H1 (cell line): ENCODE data around the gene RNASEL. TPM values are rescaled to one million over a fixed set of nuclear protein-coding genes. Genes with fewer than 3 reads are reported as not detected.

ENCODE experiments used
- CTCF ChIA-PET: fragments of 300-600 bp; sonication (Branson Sonifier 250); formaldehyde crosslinking; loops from one replicate; lab custom pipeline; 2021; ENCODE audit not compliant: partially characterized antibody; lab: Charles Lee
- POLR2A ChIA-PET: fragments of 300-600 bp; sonication (Branson Sonifier 250); formaldehyde crosslinking; loops from one replicate; lab custom pipeline; 2021; ENCODE audit warnings: inconsistent platforms; ENCODE audit not compliant: partially characterized antibody; lab: Charles Lee
- DNase-seq, 2 experiments: peaks; one replicate each; pipeline versions ENCODE4 v3.0.0 to v3.0.0-alpha.2; 2010 to 2022; ENCODE audit warnings: low spot score in 2 of 2, low read depth in 1 of 2, mixed read lengths in 1 of 2
- FAIRE-seq: peaks from 2 replicates; lab custom pipeline; 2011; peaks lifted over from hg19 to GRCh38; lab: Jason Lieb, UNC
- H2AFZ ChIP-seq: 2 replicates; pipeline ENCODE4 v1.8.1; 2012; ENCODE audit warnings: low read length, inconsistent platforms
- H2AK5ac ChIP-seq: 2 replicates; pipeline ENCODE4 v1.6.1; 2013; ENCODE audit warnings: low read depth, low read length
- H2BK120ac ChIP-seq: replicated peaks from 2 replicates; pipeline ENCODE3; 2013; ENCODE audit warnings: low read depth, low read length, inconsistent platforms
- H2BK12ac ChIP-seq: 2 replicates; pipeline ENCODE4 v1.6.1; 2013; ENCODE audit warnings: low read depth, low read length
- H2BK15ac ChIP-seq: 2 replicates; pipeline ENCODE4 v1.6.1; 2013; ENCODE audit warnings: low read length
- H2BK20ac ChIP-seq: 2 replicates; pipeline ENCODE4 v1.6.1; 2013; ENCODE audit warnings: low read length
- H2BK5ac ChIP-seq: 2 replicates; pipeline ENCODE4 v1.6.1; 2013; ENCODE audit warnings: low read depth, low read length
- H3K14ac ChIP-seq: 2 replicates; pipeline ENCODE4 v1.6.1; 2013; ENCODE audit warnings: inconsistent platforms; ENCODE audit not compliant: insufficient read length
- H3K18ac ChIP-seq: 2 replicates; pipeline ENCODE4 v1.6.1; 2013; ENCODE audit warnings: low read length; ENCODE audit errors: extremely low read depth
- H3K23ac ChIP-seq: 2 replicates; pipeline ENCODE4 v1.6.1; 2013; ENCODE audit warnings: inconsistent platforms; ENCODE audit not compliant: insufficient read length
- H3K23me2 ChIP-seq: 2 replicates; pipeline ENCODE4 v1.6.1; 2013; ENCODE audit warnings: low read depth, low read length
- H3K27ac ChIP-seq: 2 replicates; pipeline ENCODE4 v1.6.1; 2011; ENCODE audit warnings: low read depth, low read length, inconsistent platforms
- H3K27me3 ChIP-seq, 4 experiments: replicated peaks in 1 of 4; 1 replicate in 1 of 4; 2 replicates in 3 of 4; pipeline versions ENCODE4 v1.6.1 to v1.8.1; 2011 to 2013; ENCODE audit warnings: low read length in 3 of 4, mild to moderate bottlenecking in 3 of 4, inconsistent platforms in 2 of 4, mixed read lengths in 2 of 4, moderate library complexity in 1 of 4; ENCODE audit not compliant: control insufficient read depth in 3 of 4, insufficient read depth in 3 of 4; ENCODE audit errors: extremely low read depth in 1 of 4
- H3K36me3 ChIP-seq, 4 experiments: 2 replicates each; pipeline versions ENCODE4 v1.6.1 to v1.8.1; 2011 to 2013; ENCODE audit warnings: mild to moderate bottlenecking in 4 of 4, low read length in 3 of 4, moderate library complexity in 2 of 4, control low read depth in 1 of 4, inconsistent platforms in 1 of 4; ENCODE audit not compliant: insufficient read depth in 4 of 4, control insufficient read depth in 2 of 4
- H3K4ac ChIP-seq: replicated peaks from 2 replicates; pipeline ENCODE3; 2013; ENCODE audit warnings: low read length, low read depth, mixed read lengths, inconsistent platforms; ENCODE audit not compliant: insufficient read length
- H3K4me1 ChIP-seq, 4 experiments: replicated peaks in 1 of 4; 1 replicate in 1 of 4; 2 replicates in 3 of 4; pipeline versions ENCODE4 v1.6.1 to v1.8.1; 2011 to 2013; ENCODE audit warnings: low read length in 3 of 4, inconsistent platforms in 2 of 4, mixed read lengths in 1 of 4; ENCODE audit not compliant: insufficient read depth in 4 of 4, control insufficient read depth in 3 of 4
- H3K4me2 ChIP-seq, 2 experiments: 2 replicates each; pipeline versions ENCODE4 v1.6.1 to v1.8.1; 2011 to 2013; ENCODE audit warnings: low read depth in 2 of 2, low read length in 2 of 2, control low read depth in 1 of 2, inconsistent platforms in 1 of 2, mild to moderate bottlenecking in 1 of 2; ENCODE audit not compliant: insufficient read depth in 1 of 2
- H3K4me3 ChIP-seq, 4 experiments: fragments of 200-600, 300-600 bp in 1 of 4; sonication (generic), shearing (Covaris generic), sonication (Bioruptor Twin) in 1 of 4; 2 replicates each; pipeline versions ENCODE4 v1.5.1 to v1.8.1; 2011 to 2016; ENCODE audit warnings: low read length in 4 of 4, low read depth in 3 of 4, control low read depth in 2 of 4, inconsistent platforms in 2 of 4, mild to moderate bottlenecking in 2 of 4, mixed read lengths in 1 of 4, moderate library complexity in 1 of 4; ENCODE audit not compliant: insufficient read depth in 2 of 4; ENCODE audit errors: extremely low read depth in 1 of 4
- H3K56ac ChIP-seq: replicated peaks from 2 replicates; pipeline ENCODE3; 2013; ENCODE audit warnings: low read depth, mild to moderate bottlenecking, mixed read lengths, low read length, inconsistent platforms; ENCODE audit not compliant: insufficient read length
- H3K79me1 ChIP-seq: 2 replicates; pipeline ENCODE4 v1.6.1; 2013; ENCODE audit warnings: low read depth, low read length, control low read depth
- H3K79me2 ChIP-seq, 2 experiments: 2 replicates each; pipeline versions ENCODE4 v1.6.1 to v1.8.1; 2012 to 2013; ENCODE audit warnings: low read length in 2 of 2, mild to moderate bottlenecking in 2 of 2, inconsistent platforms in 1 of 2; ENCODE audit not compliant: insufficient read depth in 2 of 2, control insufficient read depth in 1 of 2
- H3K9ac ChIP-seq, 4 experiments: replicated peaks in 1 of 4; 1 replicate in 1 of 4; 2 replicates in 3 of 4; pipeline versions ENCODE4 v1.6.1 to v1.8.1; 2011 to 2013; ENCODE audit warnings: low read depth in 3 of 4, low read length in 3 of 4, control low read depth in 2 of 4, mild to moderate bottlenecking in 2 of 4, moderate library complexity in 2 of 4, inconsistent platforms in 1 of 4; ENCODE audit errors: extremely low read depth in 1 of 4
- H3K9me3 ChIP-seq, 2 experiments: 2 replicates each; pipeline versions ENCODE4 v1.6.1 to v1.8.1; 2012 to 2013; ENCODE audit warnings: mild to moderate bottlenecking in 2 of 2, moderate library complexity in 2 of 2, control low read depth in 1 of 2, inconsistent platforms in 1 of 2, low read depth in 1 of 2, low read length in 1 of 2, mixed read lengths in 1 of 2; ENCODE audit not compliant: insufficient read depth in 2 of 2
- H4K20me1 ChIP-seq, 2 experiments: replicated peaks in 1 of 2; 2 replicates each; pipeline versions ENCODE3 to v1.8.1; 2011 to 2013; ENCODE audit warnings: inconsistent platforms in 2 of 2, low read length in 2 of 2, mild to moderate bottlenecking in 1 of 2; ENCODE audit not compliant: insufficient read depth in 2 of 2, control insufficient read depth in 1 of 2
- H4K5ac ChIP-seq: 2 replicates; pipeline ENCODE4 v1.6.1; 2013; ENCODE audit warnings: low read length, low read depth, mixed read lengths, inconsistent platforms; ENCODE audit not compliant: insufficient read length
- H4K8ac ChIP-seq: 2 replicates; pipeline ENCODE4 v1.8.0; 2013; ENCODE audit warnings: mild to moderate bottlenecking, moderate library complexity, low read length, inconsistent platforms; ENCODE audit not compliant: insufficient read depth; ENCODE audit errors: extremely low read depth
- H4K91ac ChIP-seq: replicated peaks from 2 replicates; pipeline ENCODE3; 2013; ENCODE audit warnings: low read length, mixed read lengths, inconsistent platforms; ENCODE audit not compliant: insufficient read length
- ASH2L ChIP-seq: fragments of 200-600, 300-600 bp; sonication (generic); IDR thresholded peaks from one replicate; pipeline ENCODE4 v1.7.1; 2017; ENCODE audit warnings: low read length
- BRCA1 ChIP-seq: IDR thresholded peaks from 2 replicates; pipeline ENCODE4 v1.6.1; 2012; ENCODE audit warnings: low read depth, low read length, improper control_type of control experiment
- CBX5 ChIP-seq: fragments of 300-800, 300-1000 bp; sonication (generic); IDR thresholded peaks from 2 replicates; pipeline ENCODE4 v1.7.1; 2016; ENCODE audit warnings: antibody characterized with exemption, low read length, low read depth
- CREB1 ChIP-seq: IDR thresholded peaks from 2 replicates; pipeline ENCODE4 v1.6.1; 2012; ENCODE audit warnings: inconsistent platforms
- KDM4A ChIP-seq: IDR thresholded peaks from one replicate; pipeline ENCODE4 v1.7.1; 2012; ENCODE audit warnings: low read depth, mild to moderate bottlenecking, moderate library complexity, low read length, inconsistent platforms; ENCODE audit not compliant: severe bottlenecking
- RAD21 ChIP-seq, 2 experiments: IDR thresholded peaks in 1 of 2; conservative IDR thresholded peaks in 1 of 2; 2 replicates each; pipeline ENCODE4 v1.6.1; 2011; ENCODE audit warnings: low read depth in 2 of 2, low read length in 2 of 2, improper control_type of control experiment in 1 of 2, inconsistent platforms in 1 of 2, mild to moderate bottlenecking in 1 of 2, moderate library complexity in 1 of 2
- RNF2 ChIP-seq: fragments of 200-900, 300-1000 bp; sonication (generic); IDR thresholded peaks from 2 replicates; pipeline ENCODE4 v1.7.1; 2016; ENCODE audit warnings: borderline replicate concordance, low read depth, mild to moderate bottlenecking, antibody characterized with exemption, low read length; ENCODE audit not compliant: poor library complexity, severe bottlenecking; ENCODE audit errors: missing control alignments
- YY1 ChIP-seq: IDR thresholded peaks from 2 replicates; pipeline ENCODE4 v1.6.1; 2011; ENCODE audit warnings: low read depth, mild to moderate bottlenecking, low read length
- WGBS, 2 experiments: shearing (Covaris generic) in 1 of 2; methylation state at CpG; one replicate each; pipeline versions ENCODE4 v1.1.6 to v1.1.7; 2013 to 2015; ENCODE audit warnings: low lambda C conversion rate in 2 of 2, mixed read lengths in 2 of 2, inconsistent platforms in 1 of 2, low coverage in 1 of 2, missing lambda C conversion rate in 1 of 2; ENCODE audit not compliant: insufficient replicate concordance in 2 of 2, insufficient coverage in 1 of 2, insufficient read length in 1 of 2; ENCODE audit errors: extremely low coverage in 1 of 2, missing lambda C conversion rate in 1 of 2; 5-methylcytosine and 5-hydroxymethylcytosine counted together
- polyA plus RNA-seq, 7 experiments: library from polyadenylated mRNA; depleted of rRNA in 3 of 7; stranded (reverse) in 5 of 7; unstranded in 2 of 7; fragments of >200 nt in 5 of 7; fragments of 200-250 nt in 2 of 7; gene quantifications; 1 replicate in 5 of 7; 2 replicates in 1 of 7; 4 replicates in 1 of 7; pipeline versions ENCODE4 v1.2.1 to v1.2.3, GENCODE V29; 2011 to 2013; ENCODE audit warnings: missing spikeins in 2 of 7, mixed read lengths in 2 of 7
- total RNA-seq: library from RNA; stranded (reverse); fragmentation: NEBNext Ultra II Directional; extraction: Animal tissue kit (Norgen Biotek cat#: 25700); gene quantifications from 2 replicates; pipeline ENCODE4 v1.2.1, GENCODE V29; 2021
- TF ChIP-seq, protein P1 (sequence below): IDR thresholded peaks from 2 replicates; pipeline ENCODE4 v1.6.1; 2012; ENCODE audit warnings: inconsistent platforms

The RNASEL gene
- total and polyA plus RNA-seq, 2 of the 8 experiments (the other 6 are each of a cell fraction or from before 2014, with no cell fraction given): 0.39 to 0.78 TPM

DNA sequence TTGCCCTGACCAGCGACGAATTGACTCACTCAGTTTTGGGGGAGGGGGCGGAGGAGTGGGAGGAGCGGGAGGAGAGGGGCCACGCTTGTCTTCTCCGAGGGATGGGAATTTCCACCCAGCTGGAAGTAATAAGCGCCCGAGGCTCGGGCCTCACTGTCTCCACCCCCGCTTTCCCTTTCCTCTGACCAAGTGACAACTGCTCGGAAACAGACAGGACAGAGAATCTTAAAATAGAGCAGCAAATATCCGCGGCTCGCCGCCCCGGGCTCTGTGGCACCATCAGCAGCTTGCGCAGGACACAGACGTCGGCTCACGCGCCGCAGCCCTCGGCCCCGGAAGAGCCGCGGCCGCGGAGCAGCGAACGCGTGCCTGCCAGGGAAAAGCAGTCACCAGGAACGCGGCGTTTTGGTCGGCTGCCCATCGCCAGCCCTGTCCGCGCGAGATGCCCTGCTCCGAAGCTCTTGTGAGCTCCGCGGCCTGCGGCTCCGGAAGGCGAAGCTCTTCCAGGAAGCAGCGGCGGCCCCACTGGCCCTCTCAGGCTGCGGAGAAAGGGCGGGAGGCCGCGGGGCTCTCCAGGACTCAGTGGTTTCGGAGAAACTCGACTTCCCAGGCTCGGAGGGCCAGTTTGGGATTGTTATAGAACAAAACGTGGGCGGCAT, 25.9 kb upstream of the RNASEL start:
- no peak for FAIRE-seq
- ChIA-PET CTCF (interaction anchor here (0.5 to 37.1 kb wide), 6 partner anchors 9 to 204 kb away, joined by 3 to 1131 read pairs (median 18); partner anchors contain the start of gene NPL), POLR2A (interaction anchor here (0.9 to 11.9 kb wide), 20 partner anchors 13 to 226 kb away, joined by 3 to 231 read pairs (median 8); partner anchors contain the start of genes DHX9, NPL, RGS16 and RGS8)
- H2AK5ac ChIP-seq: no peak overlapping the region
- peak overlapping the region; percentile 88; the same call in 1 of the 2 replicates for H3K18ac ChIP-seq
- H2BK12ac ChIP-seq: peak overlapping the region; percentile 96; the same call in 1 of the 2 replicates
- peak overlapping the region in 3 of 4 experiments; percentile 54 to 62 (median 62); a peak in 5 of 7 replicates for H3K9ac ChIP-seq
- no peak overlapping the region for H3K14ac ChIP-seq
- H4K20me1 ChIP-seq: no peaks in the 10 kb centered on the region
- WGBS, 2 experiments: 2% methylated on average over 22 of the region's 56 CpGs; no CpG with 5 or more reads in 1 of the 2 experiments
- peak overlapping the region; percentile 47 for H4K5ac ChIP-seq
- peak overlapping the region; percentile 35 for H3K4ac ChIP-seq
- peaks cover 0 to 29% (median 14%) of the 10 kb centered on the region in 4 experiments; a peak in 6 of 7 replicates for H3K27me3 ChIP-seq
- 0 out of 2 replicates have a peak overlapping the region, but pooled peaks have one; percentile 10 for H2AFZ ChIP-seq
- H4K8ac ChIP-seq: peak overlapping the region; percentile 92
- H3K4me3 ChIP-seq: peak overlapping the region; percentile 26 to 65 (median 52)
- H2BK120ac ChIP-seq: no peak overlapping the region
- H3K9me3 ChIP-seq: no peaks in the 10 kb centered on the region
- peak overlapping the region; percentile 49; the same call in 1 of the 2 replicates for H3K27ac ChIP-seq
- peak in 1 of 2 experiments; percentile 75 for DNase-seq
- H2BK20ac ChIP-seq: peak overlapping the region; percentile 74
- H3K23me2 ChIP-seq: peaks cover 11% of the 10 kb centered on the region
- H3K79me2 ChIP-seq: no peaks in the 10 kb centered on the region
- H4K91ac ChIP-seq: peak overlapping the region; percentile 91
- H2BK5ac ChIP-seq: peak overlapping the region; percentile 66
- no peaks in the 10 kb centered on the region for H3K36me3 ChIP-seq
- H3K4me1 ChIP-seq: peaks cover 24 to 53% (median 31%) of the 10 kb centered on the region in 4 experiments
- no peak overlapping the region for H3K56ac ChIP-seq
- H3K4me2 ChIP-seq: peak overlapping the region; percentile 69 to 80
- no peak overlapping the region for H3K23ac ChIP-seq
- peak overlapping the region; percentile 40 for H2BK15ac ChIP-seq
- H3K79me1 ChIP-seq: no peaks in the 10 kb centered on the region
- TF ChIP-seq CREB1: peak; percentile 79
- TF ChIP-seq KDM4A: peak; percentile 89
- TF ChIP-seq RNF2: peak; percentile 65
- no peak for TF ChIP-seq YY1
- TF ChIP-seq RAD21 (IDR thresholded peaks at IDR 0.05 in 1 of 2, conservative IDR thresholded peaks at IDR 0.05 in 1 of 2; ENCODE audit: low read depth in 2 of 2, low read length in 2 of 2): no peak
- TF ChIP-seq, protein P1, sequence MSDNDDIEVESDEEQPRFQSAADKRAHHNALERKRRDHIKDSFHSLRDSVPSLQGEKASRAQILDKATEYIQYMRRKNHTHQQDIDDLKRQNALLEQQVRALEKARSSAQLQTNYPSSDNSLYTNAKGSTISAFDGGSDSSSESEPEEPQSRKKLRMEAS: peak; percentile 86
- TF ChIP-seq ASH2L: peak; percentile 71
- no peak for TF ChIP-seq BRCA1
- no peak for TF ChIP-seq CBX5
